Endodermal cell (in vitro differentiated cells): ENCODE results near the gene LRP4. TPM values are rescaled to one million over a fixed set of nuclear protein-coding genes. Genes with fewer than 3 reads are reported as not detected.

Source experiments
- DNase-seq: peaks from one replicate; pipeline ENCODE4 v3.0.0-alpha.2; 2017
- H3K27ac ChIP-seq: 2 replicates; pipeline ENCODE4 v1.5.1; 2013; ENCODE audit warnings: mild to moderate bottlenecking, low read depth, low read length, moderate library complexity
- H3K27me3 ChIP-seq: 2 replicates; pipeline ENCODE4 v1.6.1; 2013; ENCODE audit warnings: mild to moderate bottlenecking, low read length, moderate library complexity; ENCODE audit not compliant: insufficient read depth, control insufficient read depth, poor library complexity, severe bottlenecking
- H3K36me3 ChIP-seq: 2 replicates; pipeline ENCODE4 v1.7.0; 2013; ENCODE audit warnings: mild to moderate bottlenecking, low read length, moderate library complexity; ENCODE audit not compliant: control insufficient read depth, insufficient read depth
- H3K4me1 ChIP-seq: one replicate; pipeline ENCODE4 v1.7.0; 2013; ENCODE audit warnings: low read length; ENCODE audit not compliant: control insufficient read depth, insufficient read depth
- H3K4me3 ChIP-seq: 2 replicates; pipeline ENCODE4 v1.5.1; 2013; ENCODE audit warnings: mild to moderate bottlenecking, low read length, moderate library complexity
- H3K9ac ChIP-seq: 2 replicates; pipeline ENCODE4 v1.6.1; 2013; ENCODE audit warnings: mild to moderate bottlenecking, low read length, moderate library complexity; ENCODE audit not compliant: poor library complexity, severe bottlenecking; ENCODE audit errors: extremely low read depth
- H3K9me3 ChIP-seq: 2 replicates; pipeline ENCODE4 v1.6.1; 2013; ENCODE audit warnings: mild to moderate bottlenecking, low read length, moderate library complexity; ENCODE audit not compliant: control insufficient read depth
- H3K27ac Mint-ChIP-seq: 2 replicates; pipeline ENCODE4 v1.8.0; 2020; ENCODE audit warnings: mixed read lengths
- H3K27me3 Mint-ChIP-seq: 2 replicates; pipeline ENCODE4 v1.8.0; 2021; ENCODE audit warnings: mild to moderate bottlenecking, mixed read lengths; ENCODE audit not compliant: insufficient read depth
- H3K36me3 Mint-ChIP-seq: 2 replicates; pipeline ENCODE4 v1.8.0; 2020; ENCODE audit warnings: low read depth, mixed read lengths
- H3K4me1 Mint-ChIP-seq: 2 replicates; pipeline ENCODE4 v1.8.0; 2020; ENCODE audit warnings: mixed read lengths
- H3K4me3 Mint-ChIP-seq: 2 replicates; pipeline ENCODE4 v1.8.0; 2020; ENCODE audit warnings: mild to moderate bottlenecking, moderate library complexity, mixed read lengths
- H3K9me3 Mint-ChIP-seq: 2 replicates; pipeline ENCODE4 v1.8.0; 2020; ENCODE audit warnings: mild to moderate bottlenecking, mixed read lengths
- CTCF ChIP-seq: fragments of 200-600 bp; sonication (generic); conservative IDR thresholded peaks from 2 replicates; pipeline ENCODE4 v1.5.0; 2021; ENCODE audit warnings: antibody characterized with exemption, mild to moderate bottlenecking
- WGBS, 2 experiments: methylation state at CpG; one replicate each; pipeline versions ENCODE4 v1.1.5 to v1.1.7; 2013; ENCODE audit warnings: missing lambda C conversion rate in 2 of 2, mixed read lengths in 1 of 2; ENCODE audit not compliant: insufficient coverage in 1 of 2, insufficient read length in 1 of 2; 5-methylcytosine and 5-hydroxymethylcytosine counted together
- total RNA-seq, 2 donors: library from RNA; stranded (reverse); fragmentation: NEBNext Ultra II Directional in 1 of 2; extraction: Animal tissue kit (Norgen Biotek cat#: 25700) in 1 of 2; gene quantifications; 2 replicates in 1 of 2; 3 replicates in 1 of 2; pipeline ENCODE4 v1.2.1, GENCODE V29; 2021

The LRP4 gene
- total RNA-seq, 2 donors from 2014 or later = 12.6 to 13.6 TPM

- no peaks in the 10 kb centered on the region for H3K9me3 ChIP-seq
- Mint-ChIP-seq H3K36me3 (peaks cover 22% of the 10 kb centered on the region), H3K27me3 (no peaks in the 10 kb centered on the region), H3K9me3 (no peaks in the 10 kb centered on the region), H3K4me1 (no peaks in the 10 kb centered on the region), H3K4me3 (no peak overlapping the region), H3K27ac (no peak overlapping the region)
- no peak overlapping the region for H3K27ac ChIP-seq
- 76% methylated on average over 21 to 23 of the region's 23 CpGs for WGBS, 2 experiments
- H3K4me3 ChIP-seq = no peak overlapping the region
- peak; percentile 92 for DNase-seq
- no peaks in the 10 kb centered on the region for H3K36me3 ChIP-seq
- TF ChIP-seq CTCF = peak; percentile 92
- H3K4me1 ChIP-seq = no peaks in the 10 kb centered on the region
- no peaks in the 10 kb centered on the region for H3K27me3 ChIP-seq
- H3K9ac ChIP-seq = no peak overlapping the region
Observed at GRCh38 chr11:46889689-46890475, 28.5 kb downstream of the LRP4 start.

- Histone ChIP-seq H3K27me3 (no peaks in the 10 kb centered on the region), H3K4me1 (no peaks in the 10 kb centered on the region), H3K4me3 (no peak overlapping the region), H3K9ac (no peak overlapping the region), H3K27ac (no peak overlapping the region), H3K36me3 (no peaks in the 10 kb centered on the region), H3K9me3 (no peaks in the 10 kb centered on the region)
- 90 to 100% methylated on average over 6 to 7 of the region's 7 CpGs for WGBS, 2 experiments
- H3K36me3 Mint-ChIP-seq = peaks cover 24% of the 10 kb centered on the region
- no peak for TF ChIP-seq CTCF
- no peak overlapping the region for H3K27ac Mint-ChIP-seq
- H3K4me1 Mint-ChIP-seq = no peaks in the 10 kb centered on the region
- H3K4me3 Mint-ChIP-seq = no peak overlapping the region
- H3K27me3 Mint-ChIP-seq = no peaks in the 10 kb centered on the region
- H3K9me3 Mint-ChIP-seq = no peaks in the 10 kb centered on the region
- DNase-seq = no peak
Observed at GRCh38 chr11:46889251-46889650, 29.1 kb downstream of the LRP4 start.

- DNase-seq = no peak
- H3K36me3 ChIP-seq = no peaks in the 10 kb centered on the region
- H3K9me3 ChIP-seq = no peaks in the 10 kb centered on the region
- H3K4me3 Mint-ChIP-seq = no peak overlapping the region
- H3K27me3 ChIP-seq = no peaks in the 10 kb centered on the region
- H3K27ac ChIP-seq = no peak overlapping the region
- no peaks in the 10 kb centered on the region for H3K27me3 Mint-ChIP-seq
- H3K27ac Mint-ChIP-seq = no peak overlapping the region
- 90 to 100% methylated on average over 2 to 5 of the region's 5 CpGs for WGBS, 2 experiments
- H3K36me3 Mint-ChIP-seq = peaks cover 29% of the 10 kb centered on the region
- no peak overlapping the region for H3K4me3 ChIP-seq
- H3K9me3 Mint-ChIP-seq = peaks cover 5% of the 10 kb centered on the region
- no peak overlapping the region for H3K9ac ChIP-seq
- H3K4me1 Mint-ChIP-seq = no peaks in the 10 kb centered on the region
- no peaks in the 10 kb centered on the region for H3K4me1 ChIP-seq
- no peak for TF ChIP-seq CTCF
Observed at GRCh38 chr11:46888636-46889035, 29.7 kb downstream of the LRP4 start.
